H9 (cell line): ENCODE measurements around the gene PCDHGA6. TPM values are rescaled to one million over a fixed set of nuclear protein-coding genes. Genes with fewer than 3 reads are reported as not detected.

Experiments used
- DNase-seq: peaks from one replicate; pipeline ENCODE4 v3.0.0-alpha.2; 2017
- H2AFZ ChIP-seq: one replicate; pipeline ENCODE4 v1.6.1; 2013; ENCODE audit warnings: mild to moderate bottlenecking, low read length, control low read depth, moderate library complexity
- H2AK5ac ChIP-seq: 2 replicates; pipeline ENCODE4 v1.6.1; 2013; ENCODE audit warnings: low read length, control low read depth, mixed read lengths; ENCODE audit not compliant: insufficient read length
- H2BK120ac ChIP-seq: one replicate; pipeline ENCODE4 v1.6.1; 2013; ENCODE audit warnings: low read depth, mild to moderate bottlenecking, low read length, control low read depth, inconsistent platforms; ENCODE audit not compliant: poor library complexity, severe bottlenecking
- H2BK12ac ChIP-seq: 2 replicates; pipeline ENCODE4 v1.6.1; 2013; ENCODE audit warnings: low read length, control low read depth, mixed read lengths, low read depth; ENCODE audit not compliant: insufficient read length
- H2BK15ac ChIP-seq: 2 replicates; pipeline ENCODE4 v1.6.1; 2013; ENCODE audit warnings: low read depth, low read length, control low read depth
- H2BK20ac ChIP-seq: one replicate; pipeline ENCODE4 v1.6.1; 2013; ENCODE audit warnings: low read depth, mild to moderate bottlenecking, low read length, control low read depth, inconsistent platforms; ENCODE audit not compliant: poor library complexity, severe bottlenecking
- H2BK5ac ChIP-seq: 2 replicates; pipeline ENCODE4 v1.6.1; 2013; ENCODE audit warnings: low read length, control low read depth, mixed read lengths; ENCODE audit not compliant: insufficient read length
- H3K14ac ChIP-seq: 2 replicates; pipeline ENCODE4 v1.6.1; 2013; ENCODE audit warnings: low read length, control low read depth; ENCODE audit not compliant: insufficient read depth
- H3K18ac ChIP-seq: 2 replicates; pipeline ENCODE4 v1.6.1; 2013; ENCODE audit warnings: low read depth, mild to moderate bottlenecking, mixed read lengths, low read length, control low read depth; ENCODE audit not compliant: insufficient read length
- H3K23ac ChIP-seq: 2 replicates; pipeline ENCODE4 v1.6.1; 2013; ENCODE audit warnings: low read length, control low read depth, mixed read lengths, low read depth; ENCODE audit not compliant: insufficient read length
- H3K23me2 ChIP-seq: 2 replicates; pipeline ENCODE4 v1.6.1; 2013; ENCODE audit warnings: low read depth, mild to moderate bottlenecking, mixed read lengths, low read length, control low read depth; ENCODE audit not compliant: insufficient read length, poor library complexity, severe bottlenecking
- H3K27ac ChIP-seq: 2 replicates; pipeline ENCODE4 v1.5.1; 2013; ENCODE audit warnings: low read length, control low read depth, mixed read lengths, low read depth; ENCODE audit not compliant: insufficient read length
- H3K27me3 ChIP-seq: 2 replicates; pipeline ENCODE4 v1.6.1; 2013; ENCODE audit warnings: low read length, control low read depth, inconsistent platforms; ENCODE audit not compliant: insufficient read depth
- H3K4ac ChIP-seq: 2 replicates; pipeline ENCODE4 v1.6.1; 2013; ENCODE audit warnings: low read depth, mild to moderate bottlenecking, control low read depth, inconsistent platforms, low read length, moderate library complexity
- H3K4me1 ChIP-seq: 2 replicates; pipeline ENCODE4 v1.6.1; 2013; ENCODE audit warnings: low read length, control low read depth, inconsistent platforms; ENCODE audit not compliant: insufficient read depth
- H3K4me2 ChIP-seq: 2 replicates; pipeline ENCODE4 v1.6.1; 2013; ENCODE audit warnings: low read length, control low read depth, mixed read lengths; ENCODE audit not compliant: insufficient read length, insufficient read depth
- H3K56ac ChIP-seq: 2 replicates; pipeline ENCODE4 v1.6.1; 2013; ENCODE audit warnings: low read depth, mild to moderate bottlenecking, mixed read lengths, low read length, control low read depth; ENCODE audit not compliant: insufficient read length
- H3K79me1 ChIP-seq: 2 replicates; pipeline ENCODE4 v1.6.1; 2013; ENCODE audit warnings: low read depth, mild to moderate bottlenecking, moderate library complexity, low read length, control low read depth, inconsistent platforms; ENCODE audit not compliant: insufficient read depth, poor library complexity, severe bottlenecking
- H3K79me2 ChIP-seq: 2 replicates; pipeline ENCODE4 v1.6.1; 2013; ENCODE audit warnings: low read length, control low read depth, inconsistent platforms; ENCODE audit not compliant: insufficient read depth
- H3K9ac ChIP-seq: 2 replicates; pipeline ENCODE4 v1.6.1; 2013; ENCODE audit warnings: low read length, control low read depth, mixed read lengths; ENCODE audit not compliant: insufficient read length; ENCODE audit errors: extremely low read depth
- H3K9me3 ChIP-seq: one replicate; pipeline ENCODE4 v1.6.1; 2013; ENCODE audit warnings: low read depth, low read length, inconsistent platforms; ENCODE audit not compliant: control insufficient read depth
- H3T11ph ChIP-seq: one replicate; pipeline ENCODE4 v1.6.1; 2013; ENCODE audit warnings: mild to moderate bottlenecking, low read length, control low read depth, inconsistent platforms
- H4K20me1 ChIP-seq: one replicate; pipeline ENCODE4 v1.6.1; 2013; ENCODE audit not compliant: control insufficient read depth, insufficient read length, insufficient read depth
- H4K5ac ChIP-seq: 2 replicates; pipeline ENCODE4 v1.6.1; 2013; ENCODE audit warnings: low read depth, mild to moderate bottlenecking, mixed read lengths, low read length, control low read depth; ENCODE audit not compliant: insufficient read length
- H4K8ac ChIP-seq: replicated peaks from 2 replicates; pipeline ENCODE4 v1.6.1; 2013; ENCODE audit warnings: low read length, control low read depth, mixed read lengths, low read depth; ENCODE audit not compliant: insufficient read length
- H4K91ac ChIP-seq: 2 replicates; pipeline ENCODE4 v1.6.1; 2013; ENCODE audit warnings: low read depth, mild to moderate bottlenecking, moderate library complexity, mixed read lengths, low read length, control low read depth; ENCODE audit not compliant: insufficient read length
- H3K27ac Mint-ChIP-seq, 3 experiments: 2 replicates in 2 of 3; 3 replicates in 1 of 3; pipeline ENCODE4 v1.8.0; 2020 to 2021; ENCODE audit warnings: mixed read lengths in 3 of 3, mild to moderate bottlenecking in 1 of 3, moderate library complexity in 1 of 3
- H3K27me3 Mint-ChIP-seq: 2 replicates; pipeline ENCODE4 v1.8.0; 2021; ENCODE audit warnings: low read depth, mild to moderate bottlenecking, moderate library complexity, mixed read lengths
- H3K36me3 Mint-ChIP-seq, 3 experiments: 2 replicates in 2 of 3; 3 replicates in 1 of 3; pipeline ENCODE4 v1.8.0; 2020 to 2021; ENCODE audit warnings: low read depth in 3 of 3, mixed read lengths in 3 of 3; ENCODE audit not compliant: insufficient read depth in 1 of 3
- H3K4me1 Mint-ChIP-seq, 2 experiments: 2 replicates each; pipeline ENCODE4 v1.8.0; 2020; ENCODE audit warnings: mixed read lengths in 2 of 2
- H3K4me3 Mint-ChIP-seq, 2 experiments: 2 replicates in 1 of 2; 3 replicates in 1 of 2; pipeline ENCODE4 v1.8.0; 2020 to 2021; ENCODE audit warnings: mild to moderate bottlenecking in 2 of 2, mixed read lengths in 2 of 2, moderate library complexity in 1 of 2
- H3K9me3 Mint-ChIP-seq, 2 experiments: 2 replicates in 1 of 2; 3 replicates in 1 of 2; pipeline ENCODE4 v1.8.0; 2020; ENCODE audit warnings: mild to moderate bottlenecking in 2 of 2, mixed read lengths in 2 of 2, moderate library complexity in 1 of 2
- WGBS: extraction: QIAGEN DNeasy Blood & Tissue Kit; methylation state at CpG from one replicate; pipeline ENCODE4 v1.1.7; 2013; ENCODE audit warnings: missing lambda C conversion rate, low lambda C conversion rate, mixed read lengths; ENCODE audit not compliant: insufficient read length; ENCODE audit errors: extremely low coverage; 5-methylcytosine and 5-hydroxymethylcytosine counted together
- total RNA-seq: library from RNA; stranded (reverse); gene quantifications from 2 replicates; pipeline ENCODE4 v1.2.1, GENCODE V29; 2021
- TF ChIP-seq, protein P1 (sequence below): fragments of 200-600 bp; sonication (generic); conservative IDR thresholded peaks from 3 replicates; pipeline ENCODE4 v1.8.0; 2021; ENCODE audit warnings: antibody characterized with exemption, mild to moderate bottlenecking

Gene PCDHGA6
- total RNA-seq, 1 experiment from 2014 or later, result 1.7 TPM

- TF ChIP-seq, protein P1, sequence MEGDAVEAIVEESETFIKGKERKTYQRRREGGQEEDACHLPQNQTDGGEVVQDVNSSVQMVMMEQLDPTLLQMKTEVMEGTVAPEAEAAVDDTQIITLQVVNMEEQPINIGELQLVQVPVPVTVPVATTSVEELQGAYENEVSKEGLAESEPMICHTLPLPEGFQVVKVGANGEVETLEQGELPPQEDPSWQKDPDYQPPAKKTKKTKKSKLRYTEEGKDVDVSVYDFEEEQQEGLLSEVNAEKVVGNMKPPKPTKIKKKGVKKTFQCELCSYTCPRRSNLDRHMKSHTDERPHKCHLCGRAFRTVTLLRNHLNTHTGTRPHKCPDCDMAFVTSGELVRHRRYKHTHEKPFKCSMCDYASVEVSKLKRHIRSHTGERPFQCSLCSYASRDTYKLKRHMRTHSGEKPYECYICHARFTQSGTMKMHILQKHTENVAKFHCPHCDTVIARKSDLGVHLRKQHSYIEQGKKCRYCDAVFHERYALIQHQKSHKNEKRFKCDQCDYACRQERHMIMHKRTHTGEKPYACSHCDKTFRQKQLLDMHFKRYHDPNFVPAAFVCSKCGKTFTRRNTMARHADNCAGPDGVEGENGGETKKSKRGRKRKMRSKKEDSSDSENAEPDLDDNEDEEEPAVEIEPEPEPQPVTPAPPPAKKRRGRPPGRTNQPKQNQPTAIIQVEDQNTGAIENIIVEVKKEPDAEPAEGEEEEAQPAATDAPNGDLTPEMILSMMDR, result no peak
- no peaks in the 10 kb centered on the region for H4K20me1 ChIP-seq
- no peak overlapping the region for H3T11ph ChIP-seq
- H3K9me3 ChIP-seq, result peaks cover 41% of the 10 kb centered on the region
- no peak overlapping the region for H3K27ac Mint-ChIP-seq
- H2AK5ac ChIP-seq, result no peak overlapping the region
- no peak overlapping the region for H4K5ac ChIP-seq
- H3K27ac ChIP-seq, result no peak overlapping the region
- H3K79me2 ChIP-seq, result no peaks in the 10 kb centered on the region
- no peak overlapping the region for H4K91ac ChIP-seq
- H2BK15ac ChIP-seq, result no peak overlapping the region
- H3K27me3 ChIP-seq, result no peaks in the 10 kb centered on the region
- H3K36me3 Mint-ChIP-seq, result peaks cover 23 to 62% (median 43%) of the 10 kb centered on the region in 3 experiments
- H2BK120ac ChIP-seq, result no peak overlapping the region
- H2BK12ac ChIP-seq, result no peak overlapping the region
- no peak overlapping the region for H3K56ac ChIP-seq
- peaks cover 13% of the 10 kb centered on the region for H3K27me3 Mint-ChIP-seq
- H3K9ac ChIP-seq, result no peak overlapping the region
- no peaks in the 10 kb centered on the region for H3K23me2 ChIP-seq
- H3K18ac ChIP-seq, result no peak overlapping the region
- no peak overlapping the region for H3K14ac ChIP-seq
- DNase-seq, result no peak
- H3K4me3 Mint-ChIP-seq, result no peak overlapping the region
- no peak overlapping the region for H3K23ac ChIP-seq
- H3K79me1 ChIP-seq, result no peaks in the 10 kb centered on the region
- no peak overlapping the region for H2BK5ac ChIP-seq
- H4K8ac ChIP-seq, result no peak overlapping the region
- no peak overlapping the region for H2AFZ ChIP-seq
- no CpG with 5 or more reads among the region's 10 CpGs for WGBS
- H3K4ac ChIP-seq, result no peak overlapping the region
- no peak overlapping the region for H3K4me2 ChIP-seq
- H3K4me1 Mint-ChIP-seq, result no peaks in the 10 kb centered on the region
- H2BK20ac ChIP-seq, result no peak overlapping the region
- H3K4me1 ChIP-seq, result 0 out of 2 replicates have a peak, but pooled peaks cover 2% of the 10 kb centered on the region
- peaks cover 69 to 74% of the 10 kb centered on the region in 2 experiments for H3K9me3 Mint-ChIP-seq
These were observed 15.0 kb downstream of the PCDHGA6 start for GRCh38 chr5:141388661-141389060.
